CD14-positive monocyte (primary cell): ENCODE results near the gene NOTCH1. TPM values are rescaled to one million over a fixed set of nuclear protein-coding genes. Genes with fewer than 3 reads are reported as not detected.
A peak's percentile ranks its signal among the peaks of the same experiment; 100 is the strongest.

ENCODE experiments used
- DNase-seq, 3 donors: peaks; one replicate each; pipeline ENCODE4 v3.0.0-alpha.2; 2011 to 2022
- H2AFZ ChIP-seq: 2 replicates; pipeline ENCODE4 v1.6.0; 2012; ENCODE audit warnings: mild to moderate bottlenecking, low read depth, low read length, inconsistent platforms; ENCODE audit not compliant: insufficient read depth, poor library complexity, severe bottlenecking
- H3K27ac ChIP-seq, 2 donors: 1 replicate in 1 of 2; 2 replicates in 1 of 2; pipeline ENCODE4 v1.5.1; 2012 to 2013; ENCODE audit warnings: low read length in 2 of 2, control low read depth in 1 of 2, inconsistent platforms in 1 of 2, low read depth in 1 of 2, mild to moderate bottlenecking in 1 of 2
- H3K27me3 ChIP-seq, 2 donors: one replicate each; pipeline versions ENCODE4 v1.6.0 to v1.6.1; 2011 to 2013; ENCODE audit warnings: low read length in 2 of 2; ENCODE audit not compliant: control insufficient read depth in 2 of 2, insufficient read depth in 2 of 2
- H3K36me3 ChIP-seq, 2 donors: replicated peaks in 1 of 2; 1 replicate in 1 of 2; 2 replicates in 1 of 2; pipeline versions ENCODE4 v1.5.1 to v1.6.1; 2012 to 2013; ENCODE audit warnings: low read length in 2 of 2, control low read depth in 1 of 2, inconsistent platforms in 1 of 2, mild to moderate bottlenecking in 1 of 2; ENCODE audit not compliant: insufficient read depth in 2 of 2, control insufficient read depth in 1 of 2
- H3K4me1 ChIP-seq, 2 donors: 1 replicate in 1 of 2; 2 replicates in 1 of 2; pipeline versions ENCODE4 v1.5.1 to v1.6.1; 2012 to 2013; ENCODE audit warnings: low read length in 2 of 2, control low read depth in 1 of 2, inconsistent platforms in 1 of 2, mild to moderate bottlenecking in 1 of 2, moderate library complexity in 1 of 2; ENCODE audit not compliant: insufficient read depth in 2 of 2, control insufficient read depth in 1 of 2
- H3K4me2 ChIP-seq: replicated peaks from 2 replicates; pipeline ENCODE3; 2012; ENCODE audit warnings: low read length, moderate library complexity, mild to moderate bottlenecking; ENCODE audit not compliant: poor library complexity, severe bottlenecking; ENCODE audit errors: extremely low read depth
- H3K4me3 ChIP-seq, 3 experiments: fragments of 200-600 bp in 1 of 3; sonication (generic) in 1 of 3; replicated peaks in 1 of 3; 1 replicate in 2 of 3; 2 replicates in 1 of 3; pipeline ENCODE4 v1.5.1; 2011 to 2013; ENCODE audit warnings: low read length in 3 of 3, mild to moderate bottlenecking in 3 of 3, control low read depth in 2 of 3, low read depth in 2 of 3, inconsistent platforms in 1 of 3, moderate library complexity in 1 of 3
- H3K79me2 ChIP-seq: 2 replicates; pipeline ENCODE4 v1.6.0; 2012; ENCODE audit warnings: mild to moderate bottlenecking, control low read depth, inconsistent platforms, low read length, moderate library complexity; ENCODE audit not compliant: insufficient read depth
- H3K9ac ChIP-seq: 2 replicates; pipeline ENCODE4 v1.6.0; 2017; ENCODE audit warnings: low read length, mild to moderate bottlenecking; ENCODE audit not compliant: insufficient read depth, poor library complexity, severe bottlenecking
- H3K9me3 ChIP-seq, 2 donors: replicated peaks in 1 of 2; 1 replicate in 1 of 2; 2 replicates in 1 of 2; pipeline versions ENCODE4 v1.5.1 to v1.6.1; 2012 to 2013; ENCODE audit warnings: low read length in 2 of 2, control low read depth in 1 of 2; ENCODE audit not compliant: control insufficient read depth in 1 of 2, insufficient read depth in 1 of 2
- H4K20me1 ChIP-seq: 2 replicates; pipeline ENCODE4 v1.6.0; 2012; ENCODE audit warnings: mild to moderate bottlenecking, low read length, control low read depth, moderate library complexity; ENCODE audit not compliant: insufficient read depth
- H3K27ac Mint-ChIP-seq, 7 donors: one replicate each; pipeline ENCODE4 v1.8.0; 2020; ENCODE audit warnings: mild to moderate bottlenecking in 7 of 7, mixed read lengths in 7 of 7, moderate library complexity in 6 of 7, inconsistent platforms in 2 of 7
- H3K27me3 Mint-ChIP-seq, 3 donors: one replicate each; pipeline ENCODE4 v1.8.0; 2021 to 2022; ENCODE audit warnings: low read depth in 3 of 3, mild to moderate bottlenecking in 3 of 3, mixed read lengths in 3 of 3, moderate library complexity in 3 of 3, inconsistent platforms in 1 of 3
- H3K36me3 Mint-ChIP-seq, 2 donors: one replicate each; pipeline ENCODE4 v1.8.0; 2020; ENCODE audit warnings: mixed read lengths in 2 of 2, inconsistent platforms in 1 of 2, mild to moderate bottlenecking in 1 of 2
- H3K4me1 Mint-ChIP-seq: one replicate; pipeline ENCODE4 v1.8.0; 2020; ENCODE audit warnings: mild to moderate bottlenecking, mixed read lengths
- H3K4me3 Mint-ChIP-seq, 2 donors: one replicate each; pipeline ENCODE4 v1.8.0; 2020; ENCODE audit warnings: mild to moderate bottlenecking in 2 of 2, mixed read lengths in 2 of 2, moderate library complexity in 1 of 2
- H3K9me3 Mint-ChIP-seq, 7 donors: one replicate each; pipeline ENCODE4 v1.8.0; 2020 to 2022; ENCODE audit warnings: mixed read lengths in 7 of 7, mild to moderate bottlenecking in 6 of 7, moderate library complexity in 6 of 7, inconsistent platforms in 2 of 7
- CTCF ChIP-seq: fragments of 200-600 bp; IDR thresholded peaks from one replicate; pipeline ENCODE4 v1.8.0; 2022; ENCODE audit warnings: antibody characterized with exemption, mild to moderate bottlenecking
- WGBS: methylation state at CpG from one replicate; pipeline ENCODE4 v1.1.5; 2013; ENCODE audit warnings: missing lambda C conversion rate; ENCODE audit not compliant: insufficient coverage; 5-methylcytosine and 5-hydroxymethylcytosine counted together
- intact Hi-C, 2 donors: fragments of 100-400 bp; cut with micrococcal nuclease; formaldehyde crosslinking; loops; one replicate each; pipeline versions ENCODE4 v1.15.0 to v1.15.1; 2023
- polyA plus RNA-seq, 3 donors: library from polyadenylated mRNA; depleted of rRNA in 1 of 3; unstranded in 2 of 3; stranded (reverse) in 1 of 3; fragments of 300-500 nt in 2 of 3; fragments of >200 nt in 1 of 3; fragmentation: Illumina TruSeq in 2 of 3; gene quantifications; 1 replicate in 2 of 3; 2 replicates in 1 of 3; pipeline ENCODE4 v1.2.3, GENCODE V29; 2012 to 2021

Gene NOTCH1
- polyA plus RNA-seq, 3 donors, result 1.4 to 33.0 (median 2.2) TPM

GRCh38 chr9:136484153-136485048, 61.4 kb downstream of the NOTCH1 start:
- WGBS, result 39% methylated on average over 49 of the region's 59 CpGs
- intact Hi-C loops, result loop anchor here (1.0 to 10.0 kb wide), 6 partner anchors 63 to 240 kb away; partner anchors contain the start of genes NOTCH1 (in 2 of the 2), AGPAT2 (in 1 of the 2) and DNLZ (in 1 of the 2)
- peaks cover 34% of the 10 kb centered on the region for H3K79me2 ChIP-seq
- Mint-ChIP-seq H3K36me3 (peaks cover 5 to 10% of the 10 kb centered on the region in 2 donors), H3K4me3 (peak overlapping the region; percentile 21 to 43), H3K9me3 (no peaks in the 10 kb centered on the region), H3K27me3 (peaks cover 0 to 9% (median 9%) of the 10 kb centered on the region in 3 donors), H3K4me1 (peaks cover 17% of the 10 kb centered on the region), H3K27ac (peak overlapping the region in 3 of 7 donors; percentile 38 to 72 (median 50))
- peak overlapping the region; percentile 46 for H2AFZ ChIP-seq
- H3K27me3 ChIP-seq, result peaks cover 0 to 4% of the 10 kb centered on the region in 2 donors
- peaks cover 43% of the 10 kb centered on the region for H4K20me1 ChIP-seq
- DNase-seq, result peak in 1 of 3 donors; percentile 25
- peaks cover 26 to 39% of the 10 kb centered on the region in 2 donors for H3K4me1 ChIP-seq
- peak overlapping the region in 1 of 2 donors; percentile 98 for H3K27ac ChIP-seq
- no peaks in the 10 kb centered on the region for H3K9me3 ChIP-seq
- peak overlapping the region; percentile 85 for H3K9ac ChIP-seq
- no peak for TF ChIP-seq CTCF
- peaks cover 5 to 10% of the 10 kb centered on the region in 2 donors for H3K36me3 ChIP-seq
- peak overlapping the region; percentile 88 for H3K4me2 ChIP-seq
- peak overlapping the region in 2 of 3 experiments; percentile 4 to 72 for H3K4me3 ChIP-seq

- intact Hi-C loops, result loop anchor here in 1 of 2 donors (2.0 to 10.0 kb wide), 3 partner anchors 119 to 307 kb away; partner anchors contain the start of genes DNLZ and TMEM141
- Histone ChIP-seq H3K27ac (peak overlapping the region; percentile 98), H3K27me3 (peaks cover 0 to 4% of the 10 kb centered on the region in 2 donors), H3K9me3 (no peaks in the 10 kb centered on the region), H4K20me1 (peaks cover 50% of the 10 kb centered on the region), H3K36me3 (peaks cover 5 to 17% of the 10 kb centered on the region in 2 donors), H3K4me1 (peaks cover 26 to 39% of the 10 kb centered on the region in 2 donors), H3K9ac (peak overlapping the region; percentile 85), H3K79me2 (peaks cover 41% of the 10 kb centered on the region), H2AFZ (peak overlapping the region; percentile 46), H3K4me3 (peak overlapping the region; percentile 44 to 72 (median 45)), H3K4me2 (peak overlapping the region; percentile 88)
- Mint-ChIP-seq H3K36me3 (peaks cover 7 to 16% of the 10 kb centered on the region in 2 donors), H3K4me1 (peaks cover 17% of the 10 kb centered on the region), H3K27me3 (peaks cover 0 to 9% (median 9%) of the 10 kb centered on the region in 3 donors), H3K9me3 (no peaks in the 10 kb centered on the region), H3K27ac (peak overlapping the region; percentile 93 to 99 (median 98)), H3K4me3 (peak overlapping the region; percentile 76 to 92)
- TF ChIP-seq CTCF, result no peak
- under 1% methylated on average over 63 of the region's 63 CpGs for whole genome bisulfite sequencing
- peak; percentile 91 to 96 (median 94) for DNase-seq
Measured at GRCh38 chr9:136483589-136484152, 62.2 kb downstream of the NOTCH1 start.
